B cell (primary cell): Measurements from ENCODE around the gene RAP2A. TPM values are rescaled to one million over a fixed set of nuclear protein-coding genes. Genes with fewer than 3 reads are reported as not detected.

Source experiments
- ATAC-seq: fragments of 200-7000 bp; cut with Tn5 transposase; one replicate; pipeline ENCODE4 v1.10.0; 2021; ENCODE audit warnings: low read depth, mild to moderate bottlenecking, moderate number of reproducible peaks, moderate library complexity
- CTCF ChIA-PET: fragments of 350-600 bp; sonication (Branson Sonifier 250); formaldehyde crosslinking; loops from one replicate; lab custom pipeline; 2021; ENCODE audit warnings: antibody characterized with exemption, inconsistent platforms; lab: Charles Lee
- POLR2A ChIA-PET: fragments of 350-600 bp; sonication (Branson Sonifier 250); formaldehyde crosslinking; loops from one replicate; lab custom pipeline; 2021; ENCODE audit warnings: antibody characterized with exemption; lab: Charles Lee
- DNase-seq: peaks from one replicate; pipeline ENCODE4 v3.0.0; 2013
- H2AFZ ChIP-seq: 2 replicates; pipeline ENCODE4 v1.6.1; 2012; ENCODE audit warnings: mild to moderate bottlenecking, low read depth, low read length; ENCODE audit not compliant: insufficient read depth, poor library complexity, severe bottlenecking
- H3K27ac ChIP-seq, 2 donors: 1 replicate in 1 of 2; 2 replicates in 1 of 2; pipeline ENCODE4 v1.5.1; 2012 to 2013; ENCODE audit warnings: low read length in 2 of 2, mild to moderate bottlenecking in 2 of 2, moderate library complexity in 1 of 2
- H3K27me3 ChIP-seq, 4 experiments: fragments of 200-600 bp in 1 of 4; sonication (generic) in 1 of 4; replicated peaks in 1 of 4; 1 replicate in 2 of 4; 2 replicates in 2 of 4; pipeline versions ENCODE4 v1.6.1 to v1.7.0; 2013 to 2016; ENCODE audit warnings: low read length in 3 of 4, mild to moderate bottlenecking in 2 of 4, mixed read lengths in 1 of 4, moderate library complexity in 1 of 4; ENCODE audit not compliant: insufficient read depth in 4 of 4, control insufficient read depth in 3 of 4; ENCODE audit errors: control extremely low read depth in 1 of 4
- H3K36me3 ChIP-seq, 2 experiments: replicated peaks in 1 of 2; 1 replicate in 1 of 2; 2 replicates in 1 of 2; pipeline versions ENCODE4 v1.6.1 to v1.7.1; 2013; ENCODE audit warnings: low read length in 1 of 2; ENCODE audit not compliant: insufficient read depth in 2 of 2, control insufficient read depth in 1 of 2; ENCODE audit errors: control extremely low read depth in 1 of 2, extremely low read depth in 1 of 2
- H3K4me1 ChIP-seq, 2 donors: fragments of 200-600 bp in 1 of 2; sonication (generic) in 1 of 2; 1 replicate in 1 of 2; 2 replicates in 1 of 2; pipeline versions ENCODE4 v1.5.1 to v1.6.1; 2013 to 2017; ENCODE audit warnings: low read length in 2 of 2; ENCODE audit not compliant: control insufficient read depth in 2 of 2, insufficient read depth in 2 of 2
- H3K4me2 ChIP-seq: replicated peaks from 2 replicates; pipeline ENCODE3; 2012; ENCODE audit warnings: mild to moderate bottlenecking, low read depth, low read length; ENCODE audit not compliant: poor library complexity, severe bottlenecking
- H3K4me3 ChIP-seq, 5 experiments: fragments of 200-600 bp in 1 of 5; sonication (generic) in 1 of 5; 1 replicate in 3 of 5; 2 replicates in 2 of 5; pipeline versions ENCODE4 v1.5.1 to v1.7.0; 2011 to 2016; ENCODE audit warnings: low read length in 4 of 5, mild to moderate bottlenecking in 4 of 5, low read depth in 2 of 5, control low read depth in 1 of 5, moderate library complexity in 1 of 5; ENCODE audit not compliant: insufficient read depth in 1 of 5; ENCODE audit errors: control extremely low read depth in 1 of 5, extremely low read depth in 1 of 5
- H3K79me2 ChIP-seq: fragments of 200-600 bp; sonication (generic); one replicate; pipeline ENCODE4 v1.6.0; 2016; ENCODE audit warnings: low read length; ENCODE audit not compliant: control insufficient read depth, insufficient read depth
- H3K9ac ChIP-seq: fragments of 200-600 bp; sonication (generic); 2 replicates; pipeline ENCODE4 v1.6.1; 2017; ENCODE audit warnings: mild to moderate bottlenecking, low read length, moderate library complexity
- H3K9me3 ChIP-seq, 3 donors: one replicate each; pipeline versions ENCODE4 v1.6.1 to v1.7.1; 2013; ENCODE audit warnings: low read length in 2 of 3; ENCODE audit not compliant: control insufficient read depth in 2 of 3, insufficient read depth in 1 of 3; ENCODE audit errors: control extremely low read depth in 1 of 3
- H4K20me1 ChIP-seq: 2 replicates; pipeline ENCODE4 v1.6.0; 2012; ENCODE audit warnings: mild to moderate bottlenecking, low read length; ENCODE audit not compliant: insufficient read depth, control insufficient read depth, poor library complexity, severe bottlenecking
- H3K27ac Mint-ChIP-seq: one replicate; pipeline ENCODE4 v1.8.0; 2021; ENCODE audit warnings: mixed read lengths
- H3K27me3 Mint-ChIP-seq: one replicate; pipeline ENCODE4 v1.8.0; 2021; ENCODE audit warnings: mixed read lengths
- H3K4me1 Mint-ChIP-seq: one replicate; pipeline ENCODE4 v1.8.0; 2021; ENCODE audit warnings: mixed read lengths
- H3K4me3 Mint-ChIP-seq: one replicate; pipeline ENCODE4 v1.8.0; 2021; ENCODE audit warnings: mixed read lengths
- H3K9me3 Mint-ChIP-seq: one replicate; pipeline ENCODE4 v1.8.0; 2022; ENCODE audit warnings: mixed read lengths; ENCODE audit not compliant: insufficient read depth
- CTCF ChIP-seq: fragments of 200-600 bp; IDR thresholded peaks from one replicate; pipeline ENCODE4 v1.8.0; 2022; ENCODE audit warnings: antibody characterized with exemption, mild to moderate bottlenecking
- EZH2 ChIP-seq: IDR thresholded peaks from 2 replicates; pipeline ENCODE4 v1.6.1; 2012; ENCODE audit warnings: borderline replicate concordance, low read depth, mild to moderate bottlenecking, moderate library complexity, low read length; ENCODE audit not compliant: insufficient read depth, poor library complexity, severe bottlenecking
- WGBS: methylation state at CpG from one replicate; pipeline ENCODE4 v1.1.5; 2013; ENCODE audit warnings: missing lambda C conversion rate; ENCODE audit not compliant: insufficient coverage; 5-methylcytosine and 5-hydroxymethylcytosine counted together
- intact Hi-C: fragments of 100-400 bp; cut with micrococcal nuclease; formaldehyde crosslinking; loops from one replicate; pipeline ENCODE4 v1.10.0; 2022
- polyA plus RNA-seq: library from polyadenylated mRNA; depleted of rRNA; stranded (reverse); fragments of >200 nt; gene quantifications from 2 replicates; pipeline ENCODE4 v1.2.3, GENCODE V29; 2012
- total RNA-seq, 2 donors: library from RNA; stranded (reverse); fragments of 120-200 nt in 1 of 2; gene quantifications; 1 replicate in 1 of 2; 2 replicates in 1 of 2; pipeline versions ENCODE4 v1.2.3 to v1.2.4, GENCODE V29; 2013 to 2022

RAP2A gene
- total and polyA plus RNA-seq, 2 donors (not counting 1 experiment from before 2014, with no cell fraction given), result 2.1 to 24.1 TPM

GRCh38 chr13:97502706-97503105 is 68.7 kb downstream of the RAP2A start:
- H4K20me1 ChIP-seq, result no peaks in the 10 kb centered on the region
- no peaks in the 10 kb centered on the region for H3K4me1 Mint-ChIP-seq
- H3K4me2 ChIP-seq, result no peak overlapping the region
- H3K9me3 ChIP-seq, result no peaks in the 10 kb centered on the region
- no peak overlapping the region for H2AFZ ChIP-seq
- no peaks in the 10 kb centered on the region for H3K36me3 ChIP-seq
- no peaks in the 10 kb centered on the region for H3K4me1 ChIP-seq
- H3K27me3 Mint-ChIP-seq, result peaks cover 14% of the 10 kb centered on the region
- ATAC-seq, result no peak
- no peaks in the 10 kb centered on the region for H3K79me2 ChIP-seq
- no peak overlapping the region for H3K9ac ChIP-seq
- intact Hi-C loops, result no loop called here
- no CpG with 5 or more reads among the region's 1 CpG for WGBS
- no peak overlapping the region for H3K27ac Mint-ChIP-seq
- no peak overlapping the region for H3K4me3 Mint-ChIP-seq
- no peak for DNase-seq
- ChIA-PET POLR2A (no interaction called here), CTCF (no interaction called here)
- H3K27ac ChIP-seq, result no peak overlapping the region
- no peaks in the 10 kb centered on the region for H3K9me3 Mint-ChIP-seq
- H3K4me3 ChIP-seq, result no peak overlapping the region
- TF ChIP-seq CTCF (no peak), EZH2 (no peak)
- H3K27me3 ChIP-seq, result no peaks in the 10 kb centered on the region

- ChIA-PET CTCF (no interaction called here), POLR2A (no interaction called here)
- DNase-seq (no peak), ATAC-seq (no peak)
- 100% methylated on average over 1 of the region's 1 CpG for WGBS
- Histone ChIP-seq H3K4me3 (no peak overlapping the region), H3K4me2 (no peak overlapping the region), H4K20me1 (no peaks in the 10 kb centered on the region), H3K27ac (no peak overlapping the region), H3K4me1 (no peaks in the 10 kb centered on the region), H3K79me2 (no peaks in the 10 kb centered on the region), H3K27me3 (no peaks in the 10 kb centered on the region), H2AFZ (no peak overlapping the region), H3K9me3 (no peaks in the 10 kb centered on the region), H3K36me3 (no peaks in the 10 kb centered on the region), H3K9ac (no peak overlapping the region)
- intact Hi-C loops, result no loop called here
- Mint-ChIP-seq H3K9me3 (peaks cover 3% of the 10 kb centered on the region), H3K27ac (no peak overlapping the region), H3K4me1 (no peaks in the 10 kb centered on the region), H3K27me3 (peaks cover 19% of the 10 kb centered on the region), H3K4me3 (no peak overlapping the region)
- TF ChIP-seq EZH2, result no peak
- TF ChIP-seq CTCF, result no peak
Measured at GRCh38 chr13:97505017-97505416, 71.0 kb downstream of the RAP2A start.
